Keratinocyte (primary cell): ENCODE data around the gene TCERG1. TPM values are rescaled to one million over a fixed set of nuclear protein-coding genes. Genes with fewer than 3 reads are reported as not detected.

Experiments used
- DNase-seq: peaks from one replicate; pipeline ENCODE4 v3.0.0-alpha.2; 2011; ENCODE audit warnings: low read depth, missing footprints, low spot score
- FAIRE-seq: peaks from 2 replicates; lab custom pipeline; 2011; peaks lifted over from hg19 to GRCh38; lab: Jason Lieb, UNC
- H2AFZ ChIP-seq: 2 replicates; pipeline ENCODE4 v1.6.0; 2012; ENCODE audit warnings: low read length, control low read depth, inconsistent platforms; ENCODE audit not compliant: control insufficient read depth
- H3K27ac ChIP-seq: 2 replicates; pipeline ENCODE4 v1.5.1; 2011; ENCODE audit warnings: low read length; ENCODE audit not compliant: control insufficient read depth, insufficient read depth
- H3K27me3 ChIP-seq: 3 replicates; pipeline ENCODE4 v1.6.0; 2011; ENCODE audit warnings: low read length; ENCODE audit not compliant: control insufficient read depth, insufficient read depth; ENCODE audit errors: extremely low read depth
- H3K36me3 ChIP-seq, 2 experiments: 2 replicates in 1 of 2; 3 replicates in 1 of 2; pipeline ENCODE4 v1.5.1; 2011; ENCODE audit warnings: low read length in 2 of 2, mild to moderate bottlenecking in 1 of 2; ENCODE audit not compliant: control insufficient read depth in 2 of 2, insufficient read depth in 2 of 2; ENCODE audit errors: extremely low read depth in 1 of 2
- H3K4me1 ChIP-seq: 3 replicates; pipeline ENCODE4 v1.5.1; 2011; ENCODE audit warnings: low read length; ENCODE audit not compliant: control insufficient read depth, insufficient read depth; ENCODE audit errors: extremely low read depth
- H3K4me2 ChIP-seq: 3 replicates; pipeline ENCODE4 v1.6.0; 2011; ENCODE audit warnings: low read depth, low read length; ENCODE audit not compliant: control insufficient read depth, insufficient read depth; ENCODE audit errors: extremely low read depth
- H3K4me3 ChIP-seq, 3 experiments: fragments of 200-600 bp in 1 of 3; sonication (generic) in 1 of 3; 2 replicates in 2 of 3; 3 replicates in 1 of 3; pipeline ENCODE4 v1.5.1; 2011 to 2016; ENCODE audit warnings: low read length in 3 of 3, mild to moderate bottlenecking in 3 of 3, control low read depth in 2 of 3, inconsistent platforms in 1 of 3, low read depth in 1 of 3, mixed read lengths in 1 of 3, mixed run types in 1 of 3, moderate library complexity in 1 of 3; ENCODE audit not compliant: control insufficient read depth in 2 of 3, insufficient read depth in 2 of 3; ENCODE audit errors: extremely low read depth in 1 of 3
- H3K79me2 ChIP-seq: 2 replicates; pipeline ENCODE4 v1.6.0; 2012; ENCODE audit warnings: low read length; ENCODE audit not compliant: control insufficient read depth, insufficient read depth
- H3K9ac ChIP-seq: 3 replicates; pipeline ENCODE4 v1.6.0; 2011; ENCODE audit warnings: low read length; ENCODE audit not compliant: control insufficient read depth, insufficient read depth; ENCODE audit errors: extremely low read depth
- H3K9me1 ChIP-seq: 3 replicates; pipeline ENCODE4 v1.6.0; 2011; ENCODE audit warnings: low read length; ENCODE audit not compliant: control insufficient read depth, insufficient read depth; ENCODE audit errors: extremely low read depth
- H3K9me3 ChIP-seq: 2 replicates; pipeline ENCODE4 v1.5.1; 2012; ENCODE audit warnings: low read depth, low read length; ENCODE audit not compliant: control insufficient read depth
- H4K20me1 ChIP-seq: 3 replicates; pipeline ENCODE4 v1.6.0; 2011; ENCODE audit warnings: low read length; ENCODE audit not compliant: control insufficient read depth, insufficient read depth; ENCODE audit errors: extremely low read depth
- CTCF ChIP-seq, 3 experiments: IDR thresholded peaks in 1 of 3; conservative IDR thresholded peaks in 1 of 3; optimal IDR thresholded peaks in 1 of 3; 2 replicates in 2 of 3; 3 replicates in 1 of 3; pipeline versions ENCODE3 to v1.5.1; 2011; ENCODE audit warnings: low read length in 3 of 3, mild to moderate bottlenecking in 3 of 3, moderate library complexity in 2 of 3, control low read depth in 1 of 3, inconsistent platforms in 1 of 3; ENCODE audit not compliant: insufficient read depth in 2 of 3; ENCODE audit errors: extremely low read depth in 1 of 3
- EZH2 ChIP-seq: IDR thresholded peaks from one replicate; pipeline ENCODE4 v1.6.1; 2012; ENCODE audit warnings: inconsistent platforms, mild to moderate bottlenecking, low read length, moderate library complexity
- dilution Hi-C: fragments of 300-500 bp; cut with MboI; formaldehyde crosslinking; loops from one replicate; pipeline ENCODE4 v1.7.0; 2020; ENCODE audit warnings: low sequenced_read_pairs; ENCODE audit not compliant: extremely low pct_ligation_motif_present
- polyA plus RNA-seq, 5 experiments: library from polyadenylated mRNA; depleted of rRNA in 3 of 5; stranded (reverse) in 3 of 5; stranded (forward) in 1 of 5; unstranded in 1 of 5; fragments of >200 nt; gene quantifications; 1 replicate in 1 of 5; 2 replicates in 3 of 5; 3 replicates in 1 of 5; pipeline versions ENCODE4 v1.2.1 to v1.2.3, GENCODE V29; 2011 to 2012; ENCODE audit warnings: missing spikeins in 2 of 5, low read depth in 1 of 5, low replicate concordance in 1 of 5

Gene TCERG1
- polyA plus RNA-seq, 1 donor (not counting 4 experiments of a cell fraction or from before 2014, with no cell fraction given), result 71.6 TPM

DNA sequence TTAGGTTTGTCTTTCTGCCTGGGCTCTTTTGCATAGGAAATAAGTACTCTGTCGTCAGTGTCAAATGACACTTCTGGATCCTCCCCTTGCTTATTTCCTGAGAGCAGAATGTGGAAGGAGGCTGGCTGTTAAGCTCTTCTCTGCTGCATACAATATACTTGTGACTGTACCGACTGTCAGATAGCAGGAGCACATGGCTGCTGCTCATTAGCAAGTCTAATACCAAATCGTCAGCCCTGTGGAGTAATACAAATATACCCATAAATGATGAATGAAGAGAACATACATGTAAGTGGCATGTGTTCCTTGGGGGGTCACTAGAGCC, 69.0 kb downstream of the TCERG1 start, which contains the start of gene GPR151:
TSS of gene GPR151 (minus strand) at position 40 of the 325 bp plus-strand sequence. CDS start 77 bp downstream, outside the sequence.
- H3K4me1 ChIP-seq, result no peaks in the 10 kb centered on the region
- no peaks in the 10 kb centered on the region for H3K9me3 ChIP-seq
- no peak within 1 kb of the TSS for H2AFZ ChIP-seq
- no peak for TF ChIP-seq CTCF (optimal IDR thresholded peaks at IDR 0.05 in 1 of 3, IDR thresholded peaks at IDR 0.05 in 1 of 3, conservative IDR thresholded peaks at IDR 0.05 in 1 of 3; ENCODE audit: extremely low read depth in 1 of 3, insufficient read depth in 2 of 3, low read length in 3 of 3)
- TF ChIP-seq EZH2, result no peak
- H3K27me3 ChIP-seq, result no peaks in the 10 kb centered on the region
- no peak for FAIRE-seq
- H3K27ac ChIP-seq, result no peak within 1 kb of the TSS
- H3K36me3 ChIP-seq, result peaks cover 1 to 2% of the 10 kb centered on the region in 2 experiments
- H4K20me1 ChIP-seq, result no peaks in the 10 kb centered on the region
- no peak within 1 kb of the TSS for H3K4me3 ChIP-seq
- H3K4me2 ChIP-seq, result no peak within 1 kb of the TSS
- H3K79me2 ChIP-seq, result no peaks in the 10 kb centered on the region
- dilution Hi-C loops, result no loop called here
- DNase-seq, result no peak
- H3K9me1 ChIP-seq, result no peaks in the 10 kb centered on the region
- H3K9ac ChIP-seq, result no peak within 1 kb of the TSS

- Histone ChIP-seq H3K9me3 (no peaks in the 10 kb centered on the region), H3K27me3 (no peaks in the 10 kb centered on the region), H3K9ac (no peak overlapping the region), H3K79me2 (no peaks in the 10 kb centered on the region), H3K4me2 (no peak overlapping the region), H2AFZ (no peak overlapping the region), H3K36me3 (no peaks in the 10 kb centered on the region), H3K9me1 (no peaks in the 10 kb centered on the region), H3K4me1 (no peaks in the 10 kb centered on the region), H3K27ac (no peak overlapping the region), H3K4me3 (no peak overlapping the region), H4K20me1 (no peaks in the 10 kb centered on the region)
- FAIRE-seq, result no peak
- dilution Hi-C loops, result no loop called here
- no peak for TF ChIP-seq CTCF (optimal IDR thresholded peaks at IDR 0.05 in 1 of 3, IDR thresholded peaks at IDR 0.05 in 1 of 3, conservative IDR thresholded peaks at IDR 0.05 in 1 of 3; ENCODE audit: extremely low read depth in 1 of 3, insufficient read depth in 2 of 3, low read length in 3 of 3)
- no peak for TF ChIP-seq EZH2
- no peak for DNase-seq
These were observed 72.4 kb downstream of the TCERG1 start for GRCh38 chr5:146519554-146519953.
